GM18868 (cell line): ENCODE measurements around the gene ZBTB49.

Experiments used
- ATAC-seq: cut with Tn5 transposase; IDR thresholded peaks from one replicate; pipeline ENCODE4 v1.9.1; 2021; ENCODE audit warnings: mild to moderate bottlenecking, moderate library complexity; ENCODE audit not compliant: unreplicated experiment

The ZBTB49 gene

DNA sequence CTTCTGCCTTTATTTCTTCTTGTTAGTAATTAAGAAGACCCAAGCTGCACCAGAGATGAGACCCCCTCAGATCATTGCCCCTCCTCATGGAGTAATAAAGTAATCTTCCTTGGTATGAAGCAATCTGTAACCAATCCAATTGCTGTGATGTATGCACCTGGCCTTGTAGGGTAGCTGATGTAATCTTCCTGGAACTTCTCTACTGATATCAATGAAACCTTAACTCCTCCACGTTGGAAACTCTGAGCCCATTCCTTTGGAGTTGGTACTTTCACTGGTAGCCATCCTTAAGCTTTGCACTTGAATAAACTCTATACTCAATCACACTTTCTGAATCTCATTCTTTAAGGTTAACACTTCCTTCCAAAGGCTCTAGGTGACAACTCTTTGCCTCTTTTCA, 65.3 kb downstream of the ZBTB49 start:
- no peak for ATAC-seq

- ATAC-seq: no peak
Measured at GRCh38 chr4:4356106-4357041, 66.3 kb downstream of the ZBTB49 start.

DNA sequence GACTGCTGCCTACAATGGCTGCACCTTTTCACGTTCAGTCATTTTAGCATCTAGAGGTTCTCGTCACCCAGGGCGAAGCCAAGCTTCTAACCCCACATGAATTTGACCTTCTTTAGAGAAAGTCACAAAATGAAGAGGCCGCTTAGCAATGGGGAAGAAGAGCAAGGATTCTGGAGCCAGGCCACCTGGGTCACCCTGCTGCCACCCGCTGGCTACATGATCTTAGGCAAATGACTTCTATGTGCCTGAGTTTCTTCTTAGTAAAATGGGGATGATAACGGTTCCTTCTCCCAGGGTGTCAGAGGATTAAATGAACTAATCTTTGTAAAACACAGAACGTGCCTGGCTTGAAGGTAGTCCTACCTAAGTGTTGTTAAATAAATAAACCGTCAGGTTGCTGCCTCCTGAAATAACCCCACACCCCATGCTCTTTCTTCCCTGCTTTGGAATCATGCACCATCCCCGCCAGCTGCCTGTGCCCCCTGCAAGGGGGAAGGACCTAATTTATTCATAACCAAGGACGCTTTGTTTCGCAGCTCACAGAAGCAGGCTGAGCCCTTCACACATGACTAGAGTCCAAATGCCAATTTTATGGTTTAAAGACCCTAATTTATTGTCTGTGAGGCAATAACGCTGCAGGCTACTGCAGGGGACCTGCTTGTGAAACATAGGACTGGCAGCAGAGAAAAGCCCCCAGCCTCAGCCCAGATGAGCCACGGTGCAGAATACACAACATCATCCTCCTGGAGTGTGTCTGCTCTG, 68.2 kb downstream of the ZBTB49 start:
- no peak for ATAC-seq

- ATAC-seq: no peak
Measured at GRCh38 chr4:4361883-4362282, 71.8 kb downstream of the ZBTB49 start.

DNA sequence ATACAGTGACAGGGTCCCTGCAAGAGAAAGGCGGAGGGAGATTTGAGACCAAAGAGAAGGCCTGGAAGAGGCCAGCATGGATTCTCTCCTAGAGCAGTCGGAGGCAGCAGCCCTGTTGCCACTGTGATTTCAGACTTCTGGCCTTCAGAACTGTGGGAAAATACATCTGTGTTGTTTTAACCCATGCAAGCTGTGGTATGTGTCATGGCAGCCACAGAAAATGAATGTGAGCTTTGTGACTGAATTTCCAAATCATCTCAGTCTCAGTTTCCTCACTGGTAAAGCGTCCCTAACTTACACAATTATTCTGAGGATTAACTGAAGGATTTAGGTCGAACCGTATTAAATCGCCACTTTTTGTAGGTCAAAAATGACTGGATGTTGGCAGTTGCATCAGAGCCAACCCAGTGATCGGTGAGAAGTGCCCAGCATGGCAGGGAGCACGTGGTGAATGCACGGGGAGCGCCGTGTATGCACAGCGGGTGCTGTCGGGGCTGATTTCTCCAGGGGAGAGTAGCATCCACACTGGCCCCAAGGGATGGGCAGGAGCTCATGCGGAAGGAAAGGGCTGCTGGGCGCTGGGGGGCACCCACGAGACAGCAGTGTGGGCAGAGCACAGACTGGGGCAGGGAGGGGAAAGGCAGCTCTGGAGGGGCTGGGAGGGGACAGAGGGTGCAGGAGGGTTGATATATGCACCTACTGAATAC, 73.1 kb downstream of the ZBTB49 start:
- no peak for ATAC-seq

GRCh38 chr4:4364061-4364460, 74.0 kb downstream of the ZBTB49 start:
- no peak for ATAC-seq

DNA sequence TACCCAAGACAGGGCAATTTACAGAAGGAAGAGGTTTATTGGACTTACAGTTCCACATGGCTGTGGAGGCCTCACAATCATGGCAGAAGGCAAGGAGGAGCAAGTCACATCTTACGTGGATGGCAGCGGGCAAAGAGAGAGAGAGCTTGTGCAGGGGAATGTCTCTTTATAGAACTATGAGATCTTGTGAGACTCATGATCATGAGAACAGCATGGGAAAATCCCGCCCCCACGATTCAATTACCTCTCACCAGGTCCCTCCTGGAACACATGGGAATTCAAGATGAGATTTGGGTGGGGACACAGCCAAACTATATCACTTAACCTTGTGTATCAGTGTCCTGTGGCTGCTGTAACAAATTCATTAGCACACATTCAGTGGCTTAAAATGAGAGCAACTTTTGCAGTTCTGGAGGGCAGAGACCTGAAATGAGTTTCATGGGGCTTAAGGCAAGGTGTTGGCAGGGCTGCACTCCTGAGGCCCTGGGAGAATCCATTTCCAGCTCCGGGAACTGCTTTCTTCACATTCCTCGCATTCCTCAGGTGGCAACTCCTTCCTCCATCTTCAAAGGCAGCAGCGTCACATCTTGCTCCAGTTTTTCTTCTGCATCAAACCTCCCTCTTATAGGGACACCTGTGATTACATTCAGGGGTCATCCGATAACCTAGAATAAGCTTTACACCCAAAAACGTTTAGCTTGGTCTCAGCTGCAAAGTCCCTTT, 74.6 kb downstream of the ZBTB49 start:
- ATAC-seq: no peak

DNA sequence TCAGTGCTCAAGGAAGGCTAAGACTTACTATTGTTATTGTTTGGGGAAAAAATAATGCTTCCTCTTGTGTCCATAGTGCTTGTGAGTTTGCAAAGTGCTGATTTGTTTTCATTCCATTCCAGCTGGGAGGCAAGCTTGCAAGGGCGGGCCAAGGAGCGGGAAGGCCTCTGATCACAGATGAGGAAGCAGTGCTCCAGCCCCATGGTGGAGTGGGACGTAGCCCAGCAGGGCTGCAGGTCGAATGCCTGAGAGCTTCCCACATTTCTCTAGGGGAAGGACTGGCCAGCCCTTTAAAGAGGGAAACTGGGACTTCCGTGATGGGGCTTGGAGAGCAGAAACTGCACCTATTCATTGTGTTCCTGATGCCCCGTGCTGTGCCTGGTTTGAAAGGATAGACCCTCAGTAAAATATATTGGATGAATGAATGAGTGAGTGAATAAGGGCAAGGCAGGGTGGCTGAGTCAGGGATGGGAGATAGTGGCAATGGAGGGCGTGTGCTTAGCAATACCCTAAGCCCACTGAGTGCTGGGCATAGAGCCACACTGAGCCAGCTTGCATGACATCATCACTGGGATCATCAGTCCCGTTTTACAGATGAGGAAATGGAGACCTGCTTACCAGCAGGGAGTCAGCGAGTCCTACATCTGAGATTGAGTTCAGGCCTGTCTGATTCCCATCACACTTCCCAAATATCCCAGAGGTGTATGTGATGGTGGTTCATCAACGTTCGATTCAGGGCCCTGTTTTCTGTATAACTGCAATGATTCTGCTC, 78.9 kb downstream of the ZBTB49 start:
- ATAC-seq: no peak
